Stimulated activated memory B cell treated with anti-CD40 and anti-IgM and Interleukin-4, amounts not matched to agents 10 μg/mL and 1 μg/mL and 100 μg/mL, for 72 hours (primary cell): ENCODE data around the gene RARRES2.

Source experiments
- ATAC-seq: fragments of 150-1000 bp; cut with Tn5 transposase; 2 replicates; pipeline ENCODE4 v1.10.0; 2021
- H3K27ac Mint-ChIP-seq: one replicate; pipeline ENCODE4 v1.8.0; 2022; ENCODE audit warnings: mild to moderate bottlenecking, mixed read lengths
- H3K27me3 Mint-ChIP-seq: one replicate; pipeline ENCODE4 v1.8.0; 2022; ENCODE audit warnings: mixed read lengths
- H3K36me3 Mint-ChIP-seq: one replicate; pipeline ENCODE4 v1.8.0; 2022; ENCODE audit warnings: mixed read lengths
- H3K4me1 Mint-ChIP-seq: one replicate; pipeline ENCODE4 v1.8.0; 2022; ENCODE audit warnings: mixed read lengths
- H3K4me3 Mint-ChIP-seq: one replicate; pipeline ENCODE4 v1.8.0; 2022; ENCODE audit warnings: mild to moderate bottlenecking, moderate library complexity, mixed read lengths
- H3K9me3 Mint-ChIP-seq: one replicate; pipeline ENCODE4 v1.8.0; 2022; ENCODE audit warnings: mixed read lengths

The RARRES2 gene

GRCh38 chr7:150371131-150371995, 29.9 kb upstream of the RARRES2 start:
- peaks cover 68% of the 10 kb centered on the region for H3K4me1 Mint-ChIP-seq
- no peak overlapping the region for H3K4me3 Mint-ChIP-seq
- no peaks in the 10 kb centered on the region for H3K27me3 Mint-ChIP-seq
- peaks cover 41% of the 10 kb centered on the region for H3K36me3 Mint-ChIP-seq
- no peaks in the 10 kb centered on the region for H3K9me3 Mint-ChIP-seq
- H3K27ac Mint-ChIP-seq, result peak overlapping the region; percentile 98
- no peak for ATAC-seq

- H3K9me3 Mint-ChIP-seq, result no peaks in the 10 kb centered on the region
- ATAC-seq, result no peak
- peaks cover 68% of the 10 kb centered on the region for H3K4me1 Mint-ChIP-seq
- H3K36me3 Mint-ChIP-seq, result peaks cover 41% of the 10 kb centered on the region
- no peaks in the 10 kb centered on the region for H3K27me3 Mint-ChIP-seq
- peak overlapping the region; percentile 98 for H3K27ac Mint-ChIP-seq
- H3K4me3 Mint-ChIP-seq, result peak overlapping the region; percentile 93
Observed at GRCh38 chr7:150370612-150371071, 29.2 kb upstream of the RARRES2 start.

GRCh38 chr7:150369748-150370501, 28.5 kb upstream of the RARRES2 start:
- peaks cover 68% of the 10 kb centered on the region for H3K4me1 Mint-ChIP-seq
- H3K36me3 Mint-ChIP-seq, result peaks cover 41% of the 10 kb centered on the region
- H3K27ac Mint-ChIP-seq, result peak overlapping the region; percentile 98
- H3K9me3 Mint-ChIP-seq, result no peaks in the 10 kb centered on the region
- H3K4me3 Mint-ChIP-seq, result peak overlapping the region; percentile 93
- ATAC-seq, result no peak
- H3K27me3 Mint-ChIP-seq, result no peaks in the 10 kb centered on the region

GRCh38 chr7:150368884-150369747, 27.7 kb upstream of the RARRES2 start:
- no peaks in the 10 kb centered on the region for H3K27me3 Mint-ChIP-seq
- peak overlapping the region; percentile 93 for H3K4me3 Mint-ChIP-seq
- H3K9me3 Mint-ChIP-seq, result no peaks in the 10 kb centered on the region
- ATAC-seq, result peak; percentile 80
- peaks cover 63% of the 10 kb centered on the region for H3K4me1 Mint-ChIP-seq
- peak overlapping the region; percentile 98 for H3K27ac Mint-ChIP-seq
- H3K36me3 Mint-ChIP-seq, result peaks cover 34% of the 10 kb centered on the region

GRCh38 chr7:150368096-150368883, 26.9 kb upstream of the RARRES2 start, which contains the start of gene REPIN1:
Gene REPIN1 (plus strand): TSS chr7:150368822. CDS start chr7:150369712, 890 bp downstream.
- no peaks in the 10 kb centered on the region for H3K27me3 Mint-ChIP-seq
- H3K9me3 Mint-ChIP-seq, result no peaks in the 10 kb centered on the region
- peak within 1 kb of the TSS; percentile 93 for H3K4me3 Mint-ChIP-seq
- H3K36me3 Mint-ChIP-seq, result peaks cover 26% of the 10 kb centered on the region
- ATAC-seq, result peak; percentile 77
- peak within 1 kb of the TSS; percentile 98 for H3K27ac Mint-ChIP-seq
- peaks cover 63% of the 10 kb centered on the region for H3K4me1 Mint-ChIP-seq

- Mint-ChIP-seq H3K4me3 (peak overlapping the region; percentile 91), H3K27me3 (no peaks in the 10 kb centered on the region), H3K9me3 (no peaks in the 10 kb centered on the region), H3K4me1 (peaks cover 63% of the 10 kb centered on the region), H3K27ac (peak overlapping the region; percentile 98), H3K36me3 (peaks cover 20% of the 10 kb centered on the region)
- ATAC-seq, result no peak
Observed at GRCh38 chr7:150367677-150368095, 26.3 kb upstream of the RARRES2 start.

GRCh38 chr7:150365673-150366398, 24.4 kb upstream of the RARRES2 start:
- Mint-ChIP-seq H3K27me3 (no peaks in the 10 kb centered on the region), H3K36me3 (peaks cover 11% of the 10 kb centered on the region), H3K4me1 (peaks cover 60% of the 10 kb centered on the region), H3K4me3 (peak overlapping the region; percentile 56), H3K27ac (peak overlapping the region; percentile 98), H3K9me3 (no peaks in the 10 kb centered on the region)
- ATAC-seq, result peak; percentile 34

GRCh38 chr7:150365194-150365593, 23.8 kb upstream of the RARRES2 start:
- Mint-ChIP-seq H3K27me3 (no peaks in the 10 kb centered on the region), H3K27ac (peak overlapping the region; percentile 98), H3K4me1 (peaks cover 55% of the 10 kb centered on the region), H3K4me3 (no peak overlapping the region), H3K9me3 (peaks cover under 1% of the 10 kb centered on the region), H3K36me3 (peaks cover 7% of the 10 kb centered on the region)
- no peak for ATAC-seq

- Mint-ChIP-seq H3K4me3 (no peak overlapping the region), H3K36me3 (no peaks in the 10 kb centered on the region), H3K27ac (peak overlapping the region; percentile 98), H3K4me1 (peaks cover 59% of the 10 kb centered on the region), H3K27me3 (no peaks in the 10 kb centered on the region), H3K9me3 (peaks cover 6% of the 10 kb centered on the region)
- peak; percentile 52 for ATAC-seq
Observed at GRCh38 chr7:150363872-150364271, 22.4 kb upstream of the RARRES2 start.

GRCh38 chr7:150363370-150363769, 21.9 kb upstream of the RARRES2 start:
- Mint-ChIP-seq H3K4me1 (peaks cover 64% of the 10 kb centered on the region), H3K36me3 (no peaks in the 10 kb centered on the region), H3K27ac (peak overlapping the region; percentile 98), H3K9me3 (peaks cover 6% of the 10 kb centered on the region), H3K4me3 (no peak overlapping the region), H3K27me3 (no peaks in the 10 kb centered on the region)
- ATAC-seq, result no peak

GRCh38 chr7:150361807-150362621, 20.6 kb upstream of the RARRES2 start:
- Mint-ChIP-seq H3K36me3 (no peaks in the 10 kb centered on the region), H3K9me3 (peaks cover 6% of the 10 kb centered on the region), H3K4me3 (no peak overlapping the region), H3K27ac (peak overlapping the region; percentile 98), H3K27me3 (no peaks in the 10 kb centered on the region), H3K4me1 (peaks cover 69% of the 10 kb centered on the region)
- no peak for ATAC-seq

GRCh38 chr7:150361402-150361801, 20.0 kb upstream of the RARRES2 start:
- Mint-ChIP-seq H3K36me3 (no peaks in the 10 kb centered on the region), H3K27me3 (no peaks in the 10 kb centered on the region), H3K4me1 (peaks cover 68% of the 10 kb centered on the region), H3K27ac (no peak overlapping the region), H3K9me3 (peaks cover 6% of the 10 kb centered on the region), H3K4me3 (no peak overlapping the region)
- no peak for ATAC-seq
